Measurements from ENCODE around the gene MYO3B.
"Not testable (repeated sequence)": the region's sequence is repeated elsewhere in the genome, so short reads cannot be mapped to it uniquely, and the experiment has no call there.

MYO3B gene

DNA sequence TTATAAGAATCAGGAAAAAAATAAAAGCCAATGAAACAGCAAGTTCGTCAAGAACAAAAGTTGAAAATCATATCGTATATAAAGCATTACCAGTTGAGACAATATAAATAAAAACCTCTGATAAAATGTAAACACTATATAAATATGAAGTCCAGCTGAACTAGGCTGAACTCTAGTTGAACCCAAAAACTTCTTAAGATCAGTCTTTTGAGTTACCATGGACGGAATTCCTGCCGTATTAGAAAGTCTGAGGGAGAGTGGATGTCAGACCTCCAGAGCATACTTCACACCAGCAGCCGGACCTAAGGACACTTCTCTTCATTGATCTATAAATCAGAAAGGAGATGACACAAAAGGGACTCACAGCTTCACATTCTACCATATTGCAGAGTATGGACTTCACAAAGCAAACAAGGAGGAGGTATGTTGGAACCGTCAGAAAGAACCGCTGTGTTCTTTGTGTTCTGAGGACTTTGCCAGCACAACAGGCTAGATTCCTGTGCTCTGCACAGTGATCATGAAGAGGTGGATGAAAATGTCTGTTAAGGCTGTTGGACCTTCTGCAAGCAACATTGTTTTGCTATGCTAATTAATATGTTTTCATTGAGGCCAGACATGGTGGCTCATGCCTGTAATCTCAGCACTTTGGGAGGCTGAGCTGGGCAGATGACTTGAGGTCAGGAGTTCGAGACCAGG is 469.9 kb downstream of the MYO3B start:
- no peak for DNase-seq (ENCODE audit: low spot score)

DNA sequence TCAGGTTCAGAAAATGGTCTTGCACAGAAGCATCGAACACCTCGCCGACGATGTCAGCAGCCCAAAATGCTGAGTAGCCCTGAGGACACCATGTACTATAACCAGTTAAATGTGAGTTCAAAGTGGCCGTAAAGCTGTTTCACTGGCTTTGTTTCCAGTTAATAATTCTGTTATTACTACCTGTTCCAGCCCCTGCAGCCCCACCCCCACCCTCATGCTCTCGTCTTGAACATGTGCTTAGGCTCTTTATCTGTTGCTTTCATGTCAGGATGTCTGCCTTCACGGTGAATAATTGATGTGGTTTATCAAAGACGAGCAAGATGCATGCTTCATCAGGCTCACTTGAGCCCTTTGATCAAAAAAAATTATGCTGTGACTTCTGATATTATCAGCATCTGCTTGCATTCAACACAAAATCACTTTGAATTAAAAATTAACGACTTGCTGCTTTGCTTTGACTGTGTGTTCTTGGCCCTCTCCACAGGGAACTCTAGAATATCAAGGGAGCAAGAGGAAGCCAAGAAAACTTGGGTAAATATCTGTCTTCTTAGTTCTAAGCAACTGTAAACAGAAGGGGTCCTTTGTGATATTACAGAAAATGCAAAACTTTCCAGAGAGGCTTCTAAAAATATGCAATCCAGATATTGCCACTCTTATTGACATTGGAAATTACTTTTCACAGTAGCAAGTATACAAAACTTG is 473.8 kb downstream of the MYO3B start:
- no peak for DNase-seq (ENCODE audit: low spot score)

- DNase-seq (ENCODE audit: low spot score) = no peak
Observed at GRCh38 chr2:170652637-170653417, 474.9 kb downstream of the MYO3B start.

- no peak for DNase-seq (ENCODE audit: low spot score)
Observed at GRCh38 chr2:170656669-170657068, 478.7 kb downstream of the MYO3B start.

DNA sequence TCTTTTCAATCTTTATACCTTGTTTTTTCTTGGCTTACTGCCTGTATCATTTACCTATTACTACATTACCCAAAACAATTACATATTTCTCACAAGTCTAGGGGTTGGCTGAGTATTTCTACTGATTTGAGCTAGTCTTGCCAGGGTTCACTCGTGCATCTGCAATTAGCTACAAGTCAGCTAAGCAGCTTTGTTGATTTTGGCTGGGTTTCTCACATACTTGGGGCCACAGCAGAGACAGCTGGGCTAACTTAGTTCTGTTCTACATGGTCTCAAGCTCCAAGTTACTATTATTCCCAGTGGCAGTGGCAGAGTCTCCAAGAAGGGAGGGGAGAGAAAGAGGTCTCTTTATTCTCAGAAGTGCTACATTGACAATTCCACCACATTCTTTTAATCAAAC is 482.5 kb downstream of the MYO3B start:
- no peak for DNase-seq (ENCODE audit: low spot score)

GRCh38 chr2:170665743-170666142 is 487.8 kb downstream of the MYO3B start:
- no peak for DNase-seq (ENCODE audit: low spot score)

DNA sequence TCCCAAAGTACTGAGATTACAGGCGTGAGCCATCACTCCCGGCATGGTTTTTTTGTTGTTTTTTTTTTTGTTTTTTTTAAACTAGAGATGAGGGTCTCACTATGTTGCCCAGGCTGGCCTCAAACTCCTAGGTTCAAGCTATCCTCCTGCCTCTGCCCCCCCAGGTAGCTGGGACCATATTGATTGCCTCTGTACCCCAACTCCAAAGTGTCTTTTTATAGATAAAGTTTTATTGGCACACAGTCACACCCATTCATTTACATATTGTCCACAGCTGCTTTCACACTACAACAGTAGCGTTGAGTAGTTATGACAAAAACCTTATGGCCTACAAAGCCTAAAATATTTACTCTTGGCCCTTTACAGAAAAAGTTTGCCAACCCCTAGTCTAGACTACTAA is 492.0 kb downstream of the MYO3B start:
- no peak for DNase-seq (ENCODE audit: low spot score)

- no peak for DNase-seq (ENCODE audit: low spot score)
Observed at GRCh38 chr2:170670651-170671050, 492.7 kb downstream of the MYO3B start.

GRCh38 chr2:170671079-170671478 is 493.1 kb downstream of the MYO3B start:
- DNase-seq (ENCODE audit: low spot score) = no peak

GRCh38 chr2:170674282-170674681 is 496.3 kb downstream of the MYO3B start:
- DNase-seq (ENCODE audit: low spot score) = not testable (repeated sequence)

DNA sequence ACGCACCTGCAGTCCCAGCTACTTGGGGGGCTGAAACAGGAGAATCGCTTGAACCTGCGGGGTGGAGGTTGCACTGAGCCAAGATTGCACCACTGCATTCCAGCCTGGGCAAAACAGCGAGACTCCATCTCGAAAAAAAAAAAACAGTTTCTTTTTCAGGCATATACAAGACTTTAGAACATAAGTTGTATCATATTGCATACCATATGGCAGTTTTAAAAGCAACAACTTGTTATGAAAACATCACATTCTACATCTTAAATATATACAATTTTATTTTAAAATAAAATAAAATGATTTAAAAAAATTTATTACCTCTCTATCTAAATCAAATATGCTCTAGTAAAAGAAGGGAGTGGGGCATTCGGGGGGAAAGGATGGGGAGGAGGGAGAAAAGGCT is 497.8 kb downstream of the MYO3B start:
- DNase-seq (ENCODE audit: low spot score) = no peak

- no peak for DNase-seq (ENCODE audit: low spot score)
Observed at GRCh38 chr2:170679607-170680079, 501.7 kb downstream of the MYO3B start.

DNA sequence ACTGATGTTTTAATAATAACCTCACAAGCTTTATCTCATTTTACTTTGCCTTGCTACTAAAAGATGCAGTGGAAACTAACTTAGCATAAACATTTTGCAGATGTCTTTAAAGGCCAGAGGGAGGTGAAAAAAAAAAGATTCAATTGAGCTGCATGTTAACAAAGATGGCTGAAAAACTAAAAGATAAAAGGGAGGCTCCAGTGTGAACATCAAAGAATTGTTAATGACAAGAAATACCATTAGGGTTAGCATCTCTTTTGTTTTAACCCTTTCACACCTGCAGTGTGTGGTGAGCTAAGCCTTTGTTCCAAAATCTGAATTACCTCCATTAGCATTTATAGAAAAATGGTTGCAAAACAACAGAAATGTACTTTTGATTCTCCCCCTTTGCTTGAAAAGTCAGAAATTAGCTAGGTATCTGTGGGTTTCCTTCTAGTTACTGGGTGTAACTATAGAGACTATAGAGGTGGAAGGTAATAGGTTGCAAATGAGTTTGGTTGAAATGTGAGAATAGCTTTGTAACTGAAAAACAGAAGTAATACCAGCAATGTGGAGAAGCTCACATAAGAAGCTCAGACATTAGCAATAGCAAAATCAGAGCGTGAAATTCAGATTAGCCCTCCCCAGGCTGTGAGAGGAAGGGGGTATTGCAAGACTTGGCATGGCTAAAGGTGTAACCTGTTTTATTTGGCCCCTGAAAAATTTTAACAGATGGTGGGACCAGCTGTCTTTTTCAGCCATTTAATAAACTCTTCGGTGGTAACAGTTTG is 502.4 kb downstream of the MYO3B start:
- DNase-seq (ENCODE audit: low spot score) = no peak

- no peak for DNase-seq (ENCODE audit: low spot score)
Observed at GRCh38 chr2:170681311-170681710, 503.4 kb downstream of the MYO3B start.

GRCh38 chr2:170685591-170685990 is 507.6 kb downstream of the MYO3B start:
- DNase-seq (ENCODE audit: low spot score) = no peak

DNA sequence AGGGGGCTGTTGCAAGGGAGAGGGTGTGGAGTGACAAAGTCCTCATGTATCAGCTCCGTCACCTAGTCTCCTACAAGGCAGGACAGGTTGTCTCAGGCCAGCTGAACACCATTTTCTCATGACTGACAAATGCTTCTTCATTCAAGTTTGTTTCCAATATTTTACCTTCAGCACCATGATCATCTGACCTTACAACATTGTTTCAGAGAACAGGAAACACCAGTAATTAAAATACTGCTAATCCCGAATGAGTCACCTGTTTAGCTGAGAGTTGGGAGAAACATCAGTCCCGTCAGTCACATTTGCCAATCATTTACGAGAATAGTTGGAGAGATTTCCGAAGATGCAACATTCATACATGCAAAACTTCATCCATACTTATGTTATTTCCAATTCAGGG is 511.5 kb downstream of the MYO3B start:
- DNase-seq (ENCODE audit: low spot score) = no peak

DNA sequence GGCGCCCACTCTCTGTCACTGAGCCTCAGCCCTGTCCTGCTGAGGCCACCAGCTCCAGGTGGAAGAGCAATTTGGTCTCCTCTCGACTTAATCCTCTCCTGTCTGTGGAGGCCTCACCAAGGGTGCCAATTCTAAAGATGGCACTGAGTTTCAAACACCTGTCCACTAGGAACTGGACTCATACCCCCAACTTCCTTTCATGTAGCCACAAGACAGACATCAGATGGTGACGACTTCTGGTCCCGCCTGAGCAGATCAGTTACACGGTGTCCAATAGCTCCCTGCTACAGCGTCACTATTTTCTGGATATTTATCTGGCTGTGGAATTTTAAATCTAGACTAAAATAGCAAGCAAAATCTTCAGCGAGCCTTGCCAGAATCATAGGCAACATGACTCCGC is 512.7 kb downstream of the MYO3B start:
- no peak for DNase-seq (ENCODE audit: low spot score)

- no peak for DNase-seq (ENCODE audit: low spot score)
Observed at GRCh38 chr2:170694316-170694715, 516.4 kb downstream of the MYO3B start.

- no peak for DNase-seq (ENCODE audit: low spot score)
Observed at GRCh38 chr2:170695521-170696410, 517.8 kb downstream of the MYO3B start.

DNA sequence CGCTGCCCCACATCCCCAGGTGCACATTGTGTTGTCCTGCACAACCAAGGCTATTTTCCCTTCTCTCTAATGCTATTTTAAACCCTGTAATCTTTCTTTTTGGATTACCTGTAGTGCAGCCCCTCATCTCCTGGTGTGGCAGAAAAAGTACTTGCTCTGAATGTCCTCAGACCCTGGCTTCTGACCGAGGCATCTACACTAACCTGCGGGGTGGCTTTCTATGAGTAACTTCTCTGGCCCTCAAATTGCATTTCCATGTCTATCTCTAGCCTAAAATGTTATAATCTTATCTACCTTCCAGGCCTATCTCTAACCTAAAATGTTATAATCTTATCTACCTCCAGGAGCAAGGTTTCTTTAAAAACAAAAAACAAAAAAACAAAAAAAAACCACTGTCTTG is 519.0 kb downstream of the MYO3B start:
- DNase-seq (ENCODE audit: low spot score) = no peak

DNA sequence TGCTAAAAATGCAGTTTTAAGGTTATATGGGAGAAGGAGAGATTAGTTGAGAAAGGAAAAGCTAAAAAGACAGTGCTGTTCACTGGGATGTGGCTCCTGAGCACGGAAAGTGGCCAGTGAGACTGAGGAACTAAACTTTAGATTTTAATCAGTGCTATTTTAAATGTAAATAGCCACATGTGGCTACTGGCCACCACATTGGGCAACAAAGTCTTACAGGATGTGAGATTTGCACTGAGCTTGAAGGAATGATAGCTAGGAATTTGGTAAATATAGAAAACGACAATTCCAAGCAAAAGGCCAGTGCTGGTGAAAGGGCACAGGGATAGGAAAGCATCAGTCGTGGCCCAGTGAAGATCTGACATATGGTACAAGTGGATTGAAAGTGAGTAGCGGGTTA is 523.1 kb downstream of the MYO3B start:
- no peak for DNase-seq (ENCODE audit: low spot score)

Measured in hematopoietic multipotent progenitor cell treated with erythropoietin and hydrocortisone succinate and interleukin-3 and kit ligand, for 15 days (in vitro differentiated cells).